GM18867 (cell line): ENCODE data around the gene LRRC15.

Experiments used
- ATAC-seq: cut with Tn5 transposase; IDR thresholded peaks from one replicate; pipeline ENCODE4 v1.9.1; 2021; ENCODE audit warnings: mild to moderate bottlenecking, moderate library complexity; ENCODE audit not compliant: unreplicated experiment

The LRRC15 gene

GRCh38 chr3:194386066-194386465, 16.5 kb upstream of the LRRC15 start:
- ATAC-seq: no peak

- no peak for ATAC-seq
Observed at GRCh38 chr3:194384569-194385001, 15.0 kb upstream of the LRRC15 start.

DNA sequence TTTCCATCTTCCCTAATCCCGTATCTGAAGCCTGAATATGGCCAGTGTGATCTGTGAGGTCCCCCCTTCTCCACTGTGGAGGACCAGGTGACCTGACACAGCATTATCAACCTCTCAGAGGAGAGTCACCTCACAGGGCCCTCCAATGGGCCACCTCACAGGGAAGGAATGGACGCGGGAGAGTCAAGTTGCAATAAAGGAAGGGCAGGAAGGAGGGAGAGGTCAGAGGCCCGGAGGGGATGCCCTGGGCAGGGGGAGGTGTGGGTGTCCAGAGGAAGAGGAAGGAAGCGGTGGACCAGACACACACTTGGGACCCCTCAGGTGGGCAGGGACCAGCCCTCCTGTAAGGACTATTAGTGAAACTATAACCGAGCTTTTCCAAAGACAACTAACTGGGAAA, 14.6 kb upstream of the LRRC15 start:
- ATAC-seq: no peak

GRCh38 chr3:194383276-194383940, 13.9 kb upstream of the LRRC15 start:
- ATAC-seq: no peak

DNA sequence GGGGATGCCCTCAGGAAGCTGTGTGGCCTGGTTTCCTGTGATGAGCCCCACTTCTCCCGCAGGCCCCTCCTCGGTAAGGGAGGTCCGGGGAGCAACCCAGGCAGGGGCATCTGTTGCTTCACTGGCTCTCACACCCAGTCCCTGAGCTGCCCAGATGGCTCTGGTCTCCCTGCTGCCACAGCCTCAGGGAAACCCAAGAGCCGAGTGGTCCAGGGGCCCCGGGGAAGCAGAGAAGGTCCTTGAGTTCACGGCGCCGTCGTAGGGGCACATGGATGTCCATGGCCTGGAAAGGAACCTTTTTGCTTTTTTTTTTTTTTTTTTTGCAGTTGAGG, 13.3 kb upstream of the LRRC15 start:
- no peak for ATAC-seq

- ATAC-seq: no peak
Observed at GRCh38 chr3:194382196-194382891, 12.8 kb upstream of the LRRC15 start.

DNA sequence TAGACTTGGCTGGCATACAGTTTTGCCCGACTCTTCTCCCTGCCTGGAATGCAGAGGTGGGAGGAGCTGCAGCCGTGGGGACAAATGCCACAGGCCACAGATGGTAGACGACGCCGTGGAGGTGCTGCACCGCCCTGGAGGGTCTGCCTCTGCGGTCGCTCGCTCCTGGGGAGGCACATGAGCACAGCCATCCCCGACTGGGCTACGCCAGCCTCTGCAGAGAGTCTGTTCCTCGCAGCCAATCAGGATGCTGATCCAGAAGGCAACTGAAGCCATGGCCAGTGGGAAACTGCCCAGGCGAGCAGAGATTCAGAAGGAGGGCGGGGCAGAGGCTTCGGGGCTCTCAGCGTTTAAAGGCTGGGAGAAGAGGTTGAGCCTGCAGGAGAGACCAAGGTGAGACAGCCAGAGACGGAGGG, 11.9 kb upstream of the LRRC15 start:
- ATAC-seq: no peak

GRCh38 chr3:194380326-194380725, 10.8 kb upstream of the LRRC15 start:
- ATAC-seq: no peak

DNA sequence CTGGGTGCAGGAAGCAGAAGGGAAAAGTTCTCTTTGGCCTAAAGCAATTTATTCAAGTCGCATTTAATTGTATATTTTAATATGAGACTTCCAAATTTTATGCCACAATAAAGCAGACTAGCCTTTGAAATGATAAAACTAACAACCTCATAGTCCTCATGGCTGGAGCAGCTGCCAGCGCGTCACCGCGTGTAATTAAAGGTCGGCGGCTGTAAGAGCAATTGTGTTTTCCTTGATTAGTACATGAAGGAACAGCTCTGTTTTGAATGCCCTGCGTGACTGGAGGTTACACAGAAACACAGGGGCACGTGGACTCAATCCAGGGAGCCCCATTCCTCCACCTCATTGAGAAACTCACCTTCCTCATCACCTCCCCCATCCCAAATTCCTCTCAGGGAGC, 10.1 kb upstream of the LRRC15 start:
- no peak for ATAC-seq

GRCh38 chr3:194379231-194379630, 9.7 kb upstream of the LRRC15 start:
- no peak for ATAC-seq

DNA sequence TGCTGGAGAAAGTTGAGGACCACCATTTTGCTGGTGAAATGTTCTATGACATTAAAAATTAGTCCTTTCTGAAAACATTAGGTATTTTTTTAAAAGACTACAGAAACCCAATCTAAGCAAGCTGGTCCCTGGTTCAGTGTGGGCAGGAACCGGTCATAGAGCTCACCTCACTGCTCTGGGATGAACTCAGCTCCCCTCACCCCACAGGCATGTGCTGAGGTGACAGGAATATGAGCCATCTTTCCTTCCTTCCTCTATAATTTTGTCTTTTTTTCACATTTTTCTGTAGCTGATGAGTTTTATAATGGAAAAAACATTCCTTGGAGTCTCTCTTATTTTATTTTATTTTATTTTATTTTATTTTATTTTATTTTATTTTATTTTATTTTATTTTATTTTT, 8.2 kb upstream of the LRRC15 start:
- ATAC-seq: no peak

GRCh38 chr3:194376241-194376560, 6.7 kb upstream of the LRRC15 start:
- ATAC-seq: no peak

GRCh38 chr3:194375473-194376240, 6.1 kb upstream of the LRRC15 start:
- ATAC-seq: no peak

GRCh38 chr3:194374935-194375334, 5.4 kb upstream of the LRRC15 start:
- no peak for ATAC-seq

DNA sequence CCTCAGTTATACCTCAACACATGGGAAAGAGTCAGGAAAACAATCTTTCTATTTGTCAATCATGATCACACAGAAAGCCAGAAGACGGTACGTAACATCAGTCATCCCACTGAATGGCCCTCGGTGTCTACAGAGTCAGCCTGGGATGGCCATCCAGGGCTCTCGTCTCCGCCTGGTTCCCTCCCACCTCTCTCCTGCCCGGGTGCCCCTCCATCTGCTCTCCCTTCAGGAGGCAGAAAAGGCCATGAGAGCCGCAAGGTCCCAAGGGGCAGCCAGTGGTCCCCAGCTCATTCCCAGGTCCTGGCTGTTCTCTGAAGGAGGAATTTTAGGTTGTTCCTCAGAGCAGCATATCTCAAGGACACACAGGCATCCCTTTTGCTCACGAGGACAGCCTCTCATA, 4.4 kb upstream of the LRRC15 start:
- ATAC-seq: no peak

DNA sequence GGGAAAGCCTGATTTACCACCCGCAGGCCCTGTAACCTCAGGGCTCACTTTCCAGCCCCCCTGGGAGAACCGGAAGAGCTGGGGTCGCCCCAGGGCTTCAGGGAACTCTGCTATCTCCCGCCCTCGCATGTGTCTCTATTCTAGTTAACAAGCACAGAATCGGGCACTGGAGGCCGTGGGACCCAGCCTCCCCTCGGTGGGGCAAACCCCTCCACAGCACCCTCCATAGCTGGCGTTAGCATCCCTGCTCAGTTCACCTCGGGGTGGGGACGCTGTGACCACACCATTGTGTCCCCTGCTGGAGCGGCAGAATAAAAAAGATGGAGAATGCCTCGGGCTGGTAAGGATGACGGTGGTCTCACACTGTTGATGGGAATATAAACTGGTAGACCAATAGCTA, 3.5 kb upstream of the LRRC15 start:
- no peak for ATAC-seq

DNA sequence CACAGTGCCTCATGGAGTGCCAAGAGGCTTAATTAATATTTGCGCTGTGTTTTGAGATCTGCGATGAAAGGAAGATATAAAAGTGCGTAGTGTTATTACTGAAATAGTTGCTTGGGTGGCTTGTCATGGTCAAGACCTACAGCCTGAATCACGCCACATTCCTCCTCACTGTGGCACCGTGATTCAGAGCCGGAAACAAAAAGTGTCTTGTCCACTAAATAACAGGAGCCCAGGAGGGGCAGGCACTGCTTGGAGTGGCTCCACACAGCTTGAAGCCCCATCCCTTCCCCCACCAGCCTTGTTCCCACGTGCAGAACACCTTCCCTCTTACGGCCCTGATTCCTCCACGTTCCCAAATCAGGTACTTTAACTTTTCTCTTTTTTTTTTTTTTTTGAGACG, 1.2 kb upstream of the LRRC15 start:
- ATAC-seq: no peak

GRCh38 chr3:194368918-194369317, 625 bp downstream of the LRRC15 start:
- ATAC-seq: no peak

DNA sequence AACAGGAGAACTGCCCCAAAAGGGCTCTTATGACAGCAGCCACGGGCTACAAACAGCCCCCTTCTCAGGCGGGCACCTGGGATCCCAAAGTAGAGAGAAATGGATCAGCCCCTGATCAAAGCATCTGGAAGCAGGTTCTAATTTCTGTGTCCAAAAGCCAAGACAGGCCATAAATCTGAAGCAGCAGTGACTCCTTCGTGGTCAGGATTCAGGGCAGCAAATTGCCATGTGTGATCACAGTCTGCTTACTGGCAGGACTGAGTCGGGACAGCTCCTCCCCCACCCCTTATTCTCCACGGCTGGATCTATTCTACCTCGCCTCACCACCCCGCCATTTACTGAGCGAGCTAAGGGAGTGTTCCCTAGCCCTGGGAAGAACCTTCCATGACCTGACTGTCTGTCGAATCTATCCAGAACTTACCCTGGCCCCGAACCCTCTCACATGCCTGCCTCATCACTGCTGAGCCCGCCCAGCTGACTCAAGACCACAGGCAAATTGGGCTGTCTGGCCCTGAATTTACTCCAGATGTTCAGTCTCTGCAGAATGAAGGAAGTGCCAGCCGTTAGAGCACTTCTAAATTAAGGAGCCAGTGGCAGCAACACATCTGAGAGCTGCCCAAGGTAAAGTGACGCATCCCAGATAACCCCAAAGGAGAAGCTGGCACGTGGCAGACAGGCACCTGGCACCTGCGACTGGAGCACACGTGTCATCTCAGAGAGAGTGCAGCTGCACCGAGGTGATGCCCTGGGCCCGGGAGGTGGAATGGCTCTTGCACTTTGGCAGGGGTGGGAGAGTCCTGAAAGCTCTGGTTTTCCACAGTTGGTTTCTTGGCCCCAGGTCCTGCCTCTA, 1.3 kb downstream of the LRRC15 start:
- no peak for ATAC-seq

DNA sequence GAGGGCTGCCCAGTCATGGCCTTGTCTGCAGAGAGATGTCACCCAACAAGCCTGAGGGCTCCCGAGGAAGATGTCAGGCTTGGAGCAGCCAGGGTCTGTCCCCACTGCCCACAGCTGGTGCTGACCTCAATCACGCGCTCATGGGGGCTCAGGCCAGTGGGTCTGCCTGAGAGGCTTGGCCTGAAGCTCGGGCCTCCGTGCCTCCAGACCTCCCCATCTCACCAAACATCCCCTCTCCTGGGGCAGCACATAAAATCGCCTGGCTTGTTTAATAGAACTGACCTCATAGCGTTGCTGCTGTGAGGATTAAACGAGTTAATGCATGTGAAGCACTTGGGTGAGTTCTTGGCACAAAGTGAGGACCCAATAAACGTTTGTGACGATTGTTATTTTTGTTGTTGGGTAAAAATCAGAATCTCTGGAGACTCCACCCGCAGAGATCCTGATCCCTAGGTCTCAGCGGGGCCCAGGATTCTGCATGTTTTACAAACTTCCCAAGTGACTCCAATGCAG, 3.5 kb downstream of the LRRC15 start:
- no peak for ATAC-seq

DNA sequence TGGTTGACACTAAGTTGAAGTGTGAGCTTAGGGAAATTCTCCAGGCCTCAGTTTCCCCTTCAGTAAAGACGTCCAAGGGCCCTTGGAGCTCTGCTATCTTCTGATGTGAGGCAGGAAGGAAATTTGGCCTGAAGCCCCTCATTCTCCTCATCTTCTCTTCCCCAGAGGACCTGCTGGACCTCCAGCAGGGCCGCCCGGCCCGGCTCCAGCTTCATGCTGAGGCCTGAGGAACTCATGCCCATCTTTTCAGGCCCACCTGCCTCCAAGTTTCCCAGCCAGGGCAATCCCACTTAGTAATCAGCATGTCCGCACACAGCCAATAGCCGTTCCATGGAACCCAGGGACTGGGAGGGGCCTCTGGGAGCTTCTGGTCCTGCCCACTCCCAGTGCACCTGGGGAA, 4.0 kb downstream of the LRRC15 start:
- ATAC-seq: no peak
